Heart right ventricle (tissue), 16 donors: Measurements from ENCODE around the gene IP6K1. TPM values are rescaled to one million over a fixed set of nuclear protein-coding genes. Genes with fewer than 3 reads are reported as not detected.

Source experiments
- ATAC-seq, 8 donors: fragments of 200-7000 bp; cut with Tn5 transposase; one replicate each; pipeline ENCODE4 v1.9.1; 2020; ENCODE audit warnings: mild to moderate bottlenecking in 8 of 8, moderate library complexity in 8 of 8, moderate number of reproducible peaks in 1 of 8
- DNase-seq, 2 donors: peaks; one replicate each; pipeline ENCODE4 v3.0.0-alpha.2; 2020
- H3K27ac ChIP-seq, 10 donors: fragments of 200-600 bp; sonication (generic) in 2 of 10; one replicate each; pipeline versions ENCODE4 v1.5.0 to v1.8.0; 2020 to 2022; ENCODE audit warnings: mild to moderate bottlenecking in 3 of 10
- H3K27me3 ChIP-seq, 7 donors: fragments of 200-600 bp; one replicate each; pipeline ENCODE4 v1.8.0; 2021 to 2022; ENCODE audit warnings: mild to moderate bottlenecking in 2 of 7
- H3K36me3 ChIP-seq, 9 donors: fragments of 200-600 bp; sonication (generic) in 1 of 9; one replicate each; pipeline versions ENCODE4 v1.5.0 to v1.8.0; 2020 to 2022; ENCODE audit warnings: mild to moderate bottlenecking in 2 of 9
- H3K4me1 ChIP-seq, 9 donors: fragments of 200-600 bp; sonication (generic) in 1 of 9; one replicate each; pipeline versions ENCODE4 v1.5.0 to v1.8.0; 2020 to 2022; ENCODE audit warnings: mild to moderate bottlenecking in 4 of 9
- H3K4me3 ChIP-seq, 10 donors: fragments of 200-600 bp; sonication (generic) in 2 of 10; one replicate each; pipeline versions ENCODE4 v1.5.0 to v1.8.0; 2020 to 2022; ENCODE audit warnings: mild to moderate bottlenecking in 7 of 10, moderate library complexity in 2 of 10
- H3K9me3 ChIP-seq, 11 donors: fragments of 200-600 bp in 10 of 11; sonication (generic) in 2 of 11; one replicate each; pipeline versions ENCODE4 v1.5.0 to v1.8.0; 2013 to 2022; ENCODE audit warnings: mild to moderate bottlenecking in 2 of 11, control low read depth in 1 of 11, moderate library complexity in 1 of 11
- CTCF ChIP-seq, 9 donors: fragments of 200-600 bp; sonication (generic) in 2 of 9; IDR thresholded peaks; one replicate each; pipeline versions ENCODE4 v1.5.0 to v1.8.0; 2021 to 2022; ENCODE audit warnings: antibody characterized with exemption in 9 of 9, mild to moderate bottlenecking in 5 of 9, moderate library complexity in 1 of 9
- WGBS, 2 donors: extraction: QIAGEN DNeasy Blood & Tissue Kit; methylation state at CpG; one replicate each; pipeline ENCODE4 v1.1.7; 2013; ENCODE audit warnings: inconsistent platforms in 1 of 2; 5-methylcytosine and 5-hydroxymethylcytosine counted together
- intact Hi-C, 10 donors: fragments of 100-400 bp; cut with DNase I; formaldehyde crosslinking; loops; one replicate each; pipeline versions ENCODE4 v1.11.1 to v1.14.2; 2022
- polyA plus RNA-seq, 2 donors: library from polyadenylated mRNA; stranded (reverse); fragments of 200-250 nt; gene quantifications; one replicate each; pipeline ENCODE4 v1.2.3, GENCODE V29; 2013
- total RNA-seq, 10 donors: library from RNA; stranded (reverse); fragmentation: NEBNext Ultra II Directional in 3 of 10; extraction: Animal tissue kit (Norgen Biotek cat#: 25700) in 3 of 10; gene quantifications; one replicate each; pipeline versions ENCODE4 v1.2.1 to v1.2.4, GENCODE V29; 2021 to 2023
- donor health status: Arrhythmogenic right ventricular cardiomyopathy.
- donor health status: ischemic (EF 13 %, LVEDD 7.1; RV severe dilation, severe dysfunction).
- donor health status: healthy with polysubstance abuse.
- donor health status: DM: no; HTN: yes; CAD: no.
- donor health status: DM: no; HTN: no; CAD: no.
- donor health status: ischemic (EF 25% LVEDD 6.9; RV normal size, moderate dysfunction).
- donor health status: ischemic (EF 25% LVEDD 5.7; RV mildly dilated, moderate dysfunction).
- donor health status: healthy.
- donor health status: DM: yes; HTN: yes; CAD: no.
- donor health status: Ischemic cardiomyopathy.
- donor health status: ischemic (EF 35%, LVEDD 5.7; RV mildly dilated, moderate dysfunction).
- donor health status: nonischemic (EF 11% LVEDD 7.7; RV severe dilation, severe dysfunction).
- donor health status: DM: yes; HTN: yes; CAD: no.
- donor health status: PGD.
- donor health status: ischemic (EF 29% LVEDD 5.4; RV normal size, mild dysfunction).
- donor health status: nonischemic (EF 23%, LVEDD 6.1; RV moderate dilation, normal function).

IP6K1 gene
- total and polyA plus RNA-seq, 12 donors: 9.0 to 24.4 (median 16.5) TPM

GRCh38 chr3:49705390-49705960, 80.9 kb downstream of the IP6K1 start:
- DNase-seq (no peak), ATAC-seq (no peak)
- intact Hi-C loops: loop anchor here in 5 of 10 donors (10.0 kb wide), 3 partner anchors 139 to 209 kb away; partner anchors contain the start of gene MST1R (in 3 of the 5)
- H3K4me1 ChIP-seq: peaks cover 0 to 5% (median 0%) of the 10 kb centered on the region in 9 donors
- no peak overlapping the region for H3K27ac ChIP-seq
- no peak overlapping the region for H3K4me3 ChIP-seq
- H3K9me3 ChIP-seq: no peaks in the 10 kb centered on the region
- peaks cover 0 to 83% (median 25%) of the 10 kb centered on the region in 9 donors for H3K36me3 ChIP-seq
- TF ChIP-seq CTCF (IDR thresholded peaks at IDR 0.05): no peak
- 94 to 96% methylated on average over 17 of the region's 17 CpGs for WGBS, 2 donors
- no peaks in the 10 kb centered on the region for H3K27me3 ChIP-seq

- intact Hi-C loops: loop anchor here in 7 of 10 donors (5.0 to 10.0 kb wide), 6 partner anchors 133 to 210 kb away; partner anchors contain the start of gene MST1R (in 3 of the 7)
- Histone ChIP-seq H3K4me1 (peaks cover 0 to 12% (median 0%) of the 10 kb centered on the region in 9 donors), H3K9me3 (no peaks in the 10 kb centered on the region), H3K27ac (no peak overlapping the region), H3K27me3 (no peaks in the 10 kb centered on the region), H3K36me3 (peaks cover 0 to 91% (median 31%) of the 10 kb centered on the region in 9 donors), H3K4me3 (no peak overlapping the region)
- ATAC-seq: no peak
- whole genome bisulfite sequencing, 2 donors: 96 to 99% methylated on average over 8 of the region's 8 CpGs
- DNase-seq: no peak
- no peak for TF ChIP-seq CTCF (IDR thresholded peaks at IDR 0.05)
Observed at GRCh38 chr3:49704629-49705028, 81.7 kb downstream of the IP6K1 start.

GRCh38 chr3:49703956-49704355, 82.4 kb downstream of the IP6K1 start:
- TF ChIP-seq CTCF (IDR thresholded peaks at IDR 0.05): no peak
- intact Hi-C loops: loop anchor here in 8 of 10 donors (2.0 to 10.0 kb wide), 7 partner anchors 133 to 211 kb away; partner anchors contain the start of gene MST1R (in 3 of the 8)
- H3K36me3 ChIP-seq: peaks cover 0 to 97% (median 31%) of the 10 kb centered on the region in 9 donors
- WGBS, 2 donors: 86 to 96% methylated on average over 7 of the region's 7 CpGs
- peaks cover 0 to 19% (median 0%) of the 10 kb centered on the region in 9 donors for H3K4me1 ChIP-seq
- no peaks in the 10 kb centered on the region for H3K9me3 ChIP-seq
- ATAC-seq (no peak), DNase-seq (no peak)
- H3K4me3 ChIP-seq: no peak overlapping the region
- H3K27me3 ChIP-seq: no peaks in the 10 kb centered on the region
- no peak overlapping the region for H3K27ac ChIP-seq

GRCh38 chr3:49703443-49703927, 82.9 kb downstream of the IP6K1 start:
- Histone ChIP-seq H3K4me3 (no peak overlapping the region), H3K9me3 (no peaks in the 10 kb centered on the region), H3K27me3 (no peaks in the 10 kb centered on the region), H3K36me3 (peaks cover 0 to 95% (median 31%) of the 10 kb centered on the region in 9 donors), H3K4me1 (peaks cover 0 to 23% (median 0%) of the 10 kb centered on the region in 9 donors), H3K27ac (no peak overlapping the region)
- DNase-seq: peak; percentile 44
- TF ChIP-seq CTCF (IDR thresholded peaks at IDR 0.05): peak; percentile 47 to 85 (median 80)
- intact Hi-C loops: loop anchor here in 8 of 10 donors (2.0 to 10.0 kb wide), 7 partner anchors 133 to 211 kb away; partner anchors contain the start of gene MST1R (in 3 of the 8)
- 56 to 61% methylated on average over 14 of the region's 14 CpGs for WGBS, 2 donors
- ATAC-seq: peak; percentile 61 to 76 (median 67)
